Epithelial cell of prostate (primary cell): ENCODE data around the gene ERP44.
"Not testable (repeated sequence)": the region's sequence is repeated elsewhere in the genome, so short reads cannot be mapped to it uniquely, and the experiment has no call there.

Experiments used
- DNase-seq: peaks from one replicate; pipeline ENCODE4 v3.0.0-alpha.2; 2011; ENCODE audit warnings: low read depth, low spot score
- H3K27ac ChIP-seq: fragments of 450-650 bp; 2 replicates; pipeline ENCODE4 v1.5.1; 2017; ENCODE audit warnings: mild to moderate bottlenecking

The ERP44 gene

GRCh38 chr9:100104314-100104713 is 5.5 kb upstream of the ERP44 start:
- H3K27ac ChIP-seq = peak overlapping the region; percentile 88
- DNase-seq = peak; percentile 81

GRCh38 chr9:100101608-100102007 is 2.8 kb upstream of the ERP44 start:
- no peak for DNase-seq
- no peak overlapping the region for H3K27ac ChIP-seq

- no peak for DNase-seq
- peak overlapping the region; percentile 83 for H3K27ac ChIP-seq
Measured at GRCh38 chr9:100100146-100100667, 1.4 kb upstream of the ERP44 start.

GRCh38 chr9:100099722-100100042 is 882 bp upstream of the ERP44 start:
- DNase-seq = no peak
- peak overlapping the region; percentile 83 for H3K27ac ChIP-seq

GRCh38 chr9:100098046-100098886 is 534 bp downstream of the ERP44 start:
- DNase-seq = peak; percentile 50
- H3K27ac ChIP-seq = peak overlapping the region; percentile 83

GRCh38 chr9:100096378-100096916 is 2.4 kb downstream of the ERP44 start:
- H3K27ac ChIP-seq = no peak overlapping the region
- no peak for DNase-seq

GRCh38 chr9:100094411-100094810 is 4.4 kb downstream of the ERP44 start:
- H3K27ac ChIP-seq, DNase-seq: not testable (repeated sequence)

GRCh38 chr9:100092066-100092465 is 6.7 kb downstream of the ERP44 start:
- H3K27ac ChIP-seq = no peak overlapping the region
- no peak for DNase-seq

GRCh38 chr9:100091650-100092049 is 7.2 kb downstream of the ERP44 start:
- no peak overlapping the region for H3K27ac ChIP-seq
- no peak for DNase-seq

- no peak overlapping the region for H3K27ac ChIP-seq
- DNase-seq = no peak
Measured at GRCh38 chr9:100090880-100091279, 7.9 kb downstream of the ERP44 start.

- H3K27ac ChIP-seq = no peak overlapping the region
- DNase-seq = no peak
Measured at GRCh38 chr9:100088202-100088601, 10.6 kb downstream of the ERP44 start.

GRCh38 chr9:100087218-100087617 is 11.6 kb downstream of the ERP44 start:
- no peak for DNase-seq
- no peak overlapping the region for H3K27ac ChIP-seq

- H3K27ac ChIP-seq = no peak overlapping the region
Measured at GRCh38 chr9:100086097-100086635, 12.6 kb downstream of the ERP44 start.

GRCh38 chr9:100084734-100085133 is 14.1 kb downstream of the ERP44 start:
- H3K27ac ChIP-seq = no peak overlapping the region
- DNase-seq = no peak

More at GRCh38 chr9:100086097-100086635, 12.6 kb downstream of the ERP44 start:
- no peak for DNase-seq

- no peak overlapping the region for H3K27ac ChIP-seq
- DNase-seq = no peak
Measured at GRCh38 chr9:100084128-100084453, 14.7 kb downstream of the ERP44 start.

GRCh38 chr9:100083448-100084127 is 15.2 kb downstream of the ERP44 start:
- no peak for DNase-seq
- H3K27ac ChIP-seq = no peak overlapping the region

- H3K27ac ChIP-seq = no peak overlapping the region
- no peak for DNase-seq
Measured at GRCh38 chr9:100082782-100083181, 16.0 kb downstream of the ERP44 start.

GRCh38 chr9:100076256-100076655 is 22.5 kb downstream of the ERP44 start:
- H3K27ac ChIP-seq, DNase-seq: not testable (repeated sequence)

- no peak for DNase-seq
- no peak overlapping the region for H3K27ac ChIP-seq
Measured at GRCh38 chr9:100074989-100075388, 23.8 kb downstream of the ERP44 start.

- no peak for DNase-seq
Measured at GRCh38 chr9:100074093-100074492, 24.7 kb downstream of the ERP44 start.

GRCh38 chr9:100072805-100073204 is 26.0 kb downstream of the ERP44 start:
- no peak overlapping the region for H3K27ac ChIP-seq
- no peak for DNase-seq

More at GRCh38 chr9:100074093-100074492, 24.7 kb downstream of the ERP44 start:
- H3K27ac ChIP-seq = no peak overlapping the region
